ENCODE results near the gene ZNF496.

Gene ZNF496

GRCh38 chr1:247328311-247328710 lies 3.4 kb downstream of the ZNF496 start:
- DNase-seq (ENCODE audit: low read depth): no peak

- no peak for DNase-seq (ENCODE audit: low read depth)
These were observed 5.1 kb downstream of the ZNF496 start for GRCh38 chr1:247326411-247327130.

GRCh38 chr1:247324923-247325322 lies 6.7 kb downstream of the ZNF496 start:
- DNase-seq (ENCODE audit: low read depth): no peak

- no peak for DNase-seq (ENCODE audit: low read depth)
These were observed 7.4 kb downstream of the ZNF496 start for GRCh38 chr1:247324204-247324787.

GRCh38 chr1:247322849-247323586 lies 8.6 kb downstream of the ZNF496 start:
- peak; percentile 34 for DNase-seq (ENCODE audit: low read depth)

- no peak for DNase-seq (ENCODE audit: low read depth)
These were observed 9.2 kb downstream of the ZNF496 start for GRCh38 chr1:247322442-247322841.

GRCh38 chr1:247317702-247318101 lies 14.0 kb downstream of the ZNF496 start:
- DNase-seq (ENCODE audit: low read depth): no peak

GRCh38 chr1:247316590-247317197 lies 15.0 kb downstream of the ZNF496 start:
- no peak for DNase-seq (ENCODE audit: low read depth)

- DNase-seq (ENCODE audit: low read depth): no peak
These were observed 27.6 kb downstream of the ZNF496 start for GRCh38 chr1:247304031-247304430.

GRCh38 chr1:247303216-247303615 lies 28.5 kb downstream of the ZNF496 start:
- DNase-seq (ENCODE audit: low read depth): no peak

- no peak for DNase-seq (ENCODE audit: low read depth)
These were observed 30.5 kb downstream of the ZNF496 start for GRCh38 chr1:247301176-247301540.

GRCh38 chr1:247300491-247301175 lies 31.0 kb downstream of the ZNF496 start:
- DNase-seq (ENCODE audit: low read depth): no peak

GRCh38 chr1:247299723-247300381 lies 31.8 kb downstream of the ZNF496 start:
- no peak for DNase-seq (ENCODE audit: low read depth)

GRCh38 chr1:247298701-247299100 lies 33.0 kb downstream of the ZNF496 start:
- no peak for DNase-seq (ENCODE audit: low read depth)

- no peak for DNase-seq (ENCODE audit: low read depth)
These were observed 33.6 kb downstream of the ZNF496 start for GRCh38 chr1:247298124-247298481.

- DNase-seq (ENCODE audit: low read depth): no peak
These were observed 34.2 kb downstream of the ZNF496 start for GRCh38 chr1:247297263-247298123.

GRCh38 chr1:247296599-247297180 lies 35.0 kb downstream of the ZNF496 start:
- DNase-seq (ENCODE audit: low read depth): no peak

- no peak for DNase-seq (ENCODE audit: low read depth)
These were observed 35.9 kb downstream of the ZNF496 start for GRCh38 chr1:247295746-247296145.

- DNase-seq (ENCODE audit: low read depth): no peak
These were observed 36.4 kb downstream of the ZNF496 start for GRCh38 chr1:247295274-247295684.

GRCh38 chr1:247294282-247294681 lies 37.4 kb downstream of the ZNF496 start:
- DNase-seq (ENCODE audit: low read depth): no peak
